ENCODE data around the gene SCCPDH. TPM values are rescaled to one million over a fixed set of nuclear protein-coding genes. Genes with fewer than 3 reads are reported as not detected.

Gene SCCPDH
- total RNA-seq, 4 donors from 2014 or later, result 0.95 to 8.2 (median 3.8) TPM

DNA sequence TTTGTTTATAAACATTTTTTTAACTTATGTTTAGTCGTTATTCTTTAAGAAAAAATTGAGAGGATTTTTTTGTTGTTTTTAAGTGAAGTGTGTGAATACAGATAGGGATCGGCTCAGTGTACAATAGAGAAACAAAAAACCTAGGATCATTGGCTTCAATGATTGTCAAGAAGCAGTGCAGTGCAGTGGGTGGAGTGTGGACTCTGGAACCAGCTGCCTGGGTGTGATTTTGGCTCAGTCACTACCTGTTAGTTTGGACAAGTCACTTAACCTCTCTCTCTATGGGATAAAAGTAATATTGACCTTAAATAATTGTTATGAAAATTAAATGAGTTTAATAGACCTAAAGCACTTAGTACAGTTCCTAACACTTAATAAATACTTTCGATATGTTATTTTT lies 41.3 kb downstream of the SCCPDH start:
- DNase-seq, result no peak
- no peak overlapping the region for H3K4me3 ChIP-seq
- H3K36me3 ChIP-seq, result peaks cover 0 to 48% (median 0%) of the 10 kb centered on the region in 3 donors
- no peaks in the 10 kb centered on the region for H3K27me3 ChIP-seq
- intact Hi-C loops (cut with DNase I), result no loop called here
- no peaks in the 10 kb centered on the region for H3K9me3 ChIP-seq
- no peak overlapping the region for H3K27ac ChIP-seq
- TF ChIP-seq, protein P1, sequence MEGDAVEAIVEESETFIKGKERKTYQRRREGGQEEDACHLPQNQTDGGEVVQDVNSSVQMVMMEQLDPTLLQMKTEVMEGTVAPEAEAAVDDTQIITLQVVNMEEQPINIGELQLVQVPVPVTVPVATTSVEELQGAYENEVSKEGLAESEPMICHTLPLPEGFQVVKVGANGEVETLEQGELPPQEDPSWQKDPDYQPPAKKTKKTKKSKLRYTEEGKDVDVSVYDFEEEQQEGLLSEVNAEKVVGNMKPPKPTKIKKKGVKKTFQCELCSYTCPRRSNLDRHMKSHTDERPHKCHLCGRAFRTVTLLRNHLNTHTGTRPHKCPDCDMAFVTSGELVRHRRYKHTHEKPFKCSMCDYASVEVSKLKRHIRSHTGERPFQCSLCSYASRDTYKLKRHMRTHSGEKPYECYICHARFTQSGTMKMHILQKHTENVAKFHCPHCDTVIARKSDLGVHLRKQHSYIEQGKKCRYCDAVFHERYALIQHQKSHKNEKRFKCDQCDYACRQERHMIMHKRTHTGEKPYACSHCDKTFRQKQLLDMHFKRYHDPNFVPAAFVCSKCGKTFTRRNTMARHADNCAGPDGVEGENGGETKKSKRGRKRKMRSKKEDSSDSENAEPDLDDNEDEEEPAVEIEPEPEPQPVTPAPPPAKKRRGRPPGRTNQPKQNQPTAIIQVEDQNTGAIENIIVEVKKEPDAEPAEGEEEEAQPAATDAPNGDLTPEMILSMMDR (IDR thresholded peaks at IDR 0.05), result no peak
- TF ChIP-seq POLR2A (IDR thresholded peaks at IDR 0.05), result no peak
- WGBS, 2 donors, result 57 to 72% methylated on average over 3 of the region's 3 CpGs
- peaks cover 0 to 20% (median 11%) of the 10 kb centered on the region in 3 donors for H3K4me1 ChIP-seq

DNA sequence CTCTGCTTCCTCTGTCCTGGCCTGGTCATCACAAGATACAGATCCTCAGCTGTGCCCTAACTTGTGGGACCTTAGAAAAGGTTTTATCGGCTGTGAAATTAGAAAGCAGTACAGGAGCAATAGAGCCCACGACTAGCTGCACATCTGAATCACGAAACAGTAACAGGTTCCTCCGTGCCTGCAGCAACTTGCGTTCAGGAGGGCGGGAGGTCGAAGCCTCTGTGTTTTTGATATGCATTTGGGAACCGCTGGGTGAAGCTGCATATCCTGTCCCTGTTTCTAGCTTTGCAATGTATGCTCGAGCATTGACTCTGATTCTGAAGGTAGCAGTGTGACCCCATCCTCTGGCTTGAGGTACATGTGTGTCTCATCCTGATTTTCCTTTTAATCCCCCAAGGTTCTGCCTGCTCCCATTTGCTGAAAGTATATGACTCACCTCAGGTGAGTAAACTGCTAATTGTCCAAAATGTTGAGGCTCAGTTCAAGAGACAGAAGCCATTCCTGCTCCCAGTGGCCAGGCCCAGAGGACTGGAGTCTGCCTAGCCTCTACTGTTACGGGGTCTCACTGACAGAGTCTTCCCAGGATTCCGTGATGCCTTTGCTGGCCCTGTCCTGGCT lies 44.3 kb downstream of the SCCPDH start:
- Histone ChIP-seq H3K27ac (peak overlapping the region; percentile 64 to 82 (median 75)), H3K36me3 (peaks cover 0 to 27% (median 0%) of the 10 kb centered on the region in 3 donors)
- DNase-seq, result no peak

DNA sequence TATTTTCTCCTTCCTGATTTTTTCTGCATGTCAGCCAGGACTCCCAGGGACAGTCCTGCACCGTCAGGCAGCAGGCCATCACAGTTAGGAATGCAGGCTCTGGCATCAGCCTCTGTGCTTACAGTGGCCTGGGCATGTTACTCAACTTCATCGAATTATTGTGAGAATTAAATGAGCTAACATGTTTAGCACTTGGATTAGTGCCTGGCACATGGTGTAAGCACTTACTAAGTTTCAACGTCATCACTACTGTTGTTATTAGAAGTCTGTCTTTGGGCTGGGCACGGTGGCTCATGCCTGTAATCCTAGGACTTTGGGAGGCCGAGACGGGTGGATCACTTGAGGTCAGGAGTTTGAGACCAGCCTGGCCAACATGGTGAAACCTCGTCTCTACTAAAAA lies 45.1 kb downstream of the SCCPDH start:
- whole genome bisulfite sequencing, 2 donors, result 28 to 46% methylated on average over 7 of the region's 7 CpGs
- Histone ChIP-seq H3K4me1 (peaks cover 0 to 25% (median 11%) of the 10 kb centered on the region in 3 donors), H3K36me3 (peaks cover 0 to 21% (median 0%) of the 10 kb centered on the region in 3 donors), H3K9me3 (no peaks in the 10 kb centered on the region), H3K4me3 (no peak overlapping the region), H3K27ac (peak overlapping the region; percentile 64 to 82 (median 74)), H3K27me3 (no peaks in the 10 kb centered on the region)
- no peak for TF ChIP-seq POLR2A (IDR thresholded peaks at IDR 0.05)
- no peak for DNase-seq
- intact Hi-C loops (cut with DNase I), result no loop called here

More for the DNA sequence above, 44.3 kb downstream of the SCCPDH start:
- TF ChIP-seq, protein P1 (IDR thresholded peaks at IDR 0.05), result no peak
- TF ChIP-seq POLR2A (IDR thresholded peaks at IDR 0.05), result no peak
- WGBS, 2 donors, result 35 to 47% methylated on average over 11 of the region's 11 CpGs
- H3K4me3 ChIP-seq, result no peak overlapping the region
- H3K9me3 ChIP-seq, result no peaks in the 10 kb centered on the region
- intact Hi-C loops (cut with DNase I), result no loop called here
- no peaks in the 10 kb centered on the region for H3K27me3 ChIP-seq
- peaks cover 0 to 23% (median 11%) of the 10 kb centered on the region in 3 donors for H3K4me1 ChIP-seq

DNA sequence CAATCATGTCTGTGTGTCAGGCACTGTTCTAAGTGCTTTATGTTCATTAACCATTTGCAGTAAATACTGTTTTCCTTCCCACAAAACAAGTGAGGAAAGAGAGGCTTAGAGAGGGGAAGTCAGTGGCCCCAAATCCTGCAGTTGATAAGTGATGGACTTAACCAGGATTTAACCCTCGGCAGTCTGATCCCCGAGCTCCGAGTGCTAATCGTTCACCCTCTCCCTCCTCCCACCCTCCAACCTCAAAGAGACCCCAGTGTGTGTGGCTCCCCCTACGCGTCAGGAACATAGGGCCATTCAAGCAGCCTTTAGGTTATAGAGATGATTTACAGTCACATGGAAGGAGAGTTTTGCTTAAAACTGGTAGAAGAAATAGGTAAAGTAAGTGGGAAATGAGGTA lies 47.2 kb downstream of the SCCPDH start:
- no peaks in the 10 kb centered on the region for H3K9me3 ChIP-seq
- H3K4me3 ChIP-seq, result no peak overlapping the region
- H3K36me3 ChIP-seq, result peaks cover 0 to 22% (median 0%) of the 10 kb centered on the region in 3 donors
- no peak for DNase-seq
- H3K4me1 ChIP-seq, result peaks cover 0 to 25% (median 11%) of the 10 kb centered on the region in 3 donors
- H3K27ac ChIP-seq, result no peak overlapping the region
- no peak for TF ChIP-seq POLR2A (IDR thresholded peaks at IDR 0.05)
- TF ChIP-seq, protein P1 (IDR thresholded peaks at IDR 0.05), result no peak
- intact Hi-C loops (cut with DNase I), result no loop called here
- H3K27me3 ChIP-seq, result no peaks in the 10 kb centered on the region
- WGBS, 2 donors, result 93 to 94% methylated on average over 6 of the region's 6 CpGs

DNA sequence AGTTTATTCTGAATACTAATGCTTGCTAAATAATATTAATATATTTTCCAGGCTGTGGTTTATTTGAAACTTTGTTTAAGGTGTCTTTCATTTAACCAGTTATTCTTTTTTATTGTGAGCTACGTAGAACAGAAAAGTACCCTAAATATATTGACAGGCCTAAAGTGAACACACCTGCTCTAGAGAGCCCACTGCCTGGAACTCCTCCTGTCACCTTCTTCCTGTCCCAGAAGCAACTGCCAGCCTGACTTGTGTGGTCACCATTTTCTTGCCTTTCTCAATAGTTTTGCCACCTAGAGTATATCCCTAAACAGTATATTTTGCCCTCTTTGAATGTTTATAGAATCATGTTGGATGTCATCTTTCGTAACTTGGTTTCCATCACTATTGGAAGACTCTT lies 48.5 kb downstream of the SCCPDH start:
- no peak for DNase-seq
- intact Hi-C loops (cut with DNase I), result no loop called here

More for the DNA sequence above, 48.5 kb downstream of the SCCPDH start:
- Histone ChIP-seq H3K36me3 (peaks cover 0 to 29% (median 0%) of the 10 kb centered on the region in 3 donors), H3K9me3 (no peaks in the 10 kb centered on the region), H3K27ac (no peak overlapping the region), H3K4me3 (no peak overlapping the region), H3K4me1 (peaks cover 0 to 21% (median 11%) of the 10 kb centered on the region in 3 donors), H3K27me3 (no peaks in the 10 kb centered on the region)
- TF ChIP-seq POLR2A (IDR thresholded peaks at IDR 0.05), result no peak
- TF ChIP-seq, protein P1 (IDR thresholded peaks at IDR 0.05), result no peak
- 88 to 97% methylated on average over 2 of the region's 2 CpGs for WGBS, 2 donors
